Neural cell (in vitro differentiated cells): ENCODE data around the gene NOL9. TPM values are rescaled to one million over a fixed set of nuclear protein-coding genes. Genes with fewer than 3 reads are reported as not detected.

Experiments used
- H2AFZ ChIP-seq: fragments of 200-600, 300-800 bp; sonication (generic), shearing (Covaris generic); 2 replicates; pipeline ENCODE4 v1.6.0; 2014; ENCODE audit warnings: low read depth, mild to moderate bottlenecking, antibody characterized with exemption, low read length, moderate library complexity
- H3F3A ChIP-seq: fragments of 200-600 bp; shearing (Covaris generic); 2 replicates; pipeline ENCODE4 v1.6.1; 2016; ENCODE audit warnings: mild to moderate bottlenecking, moderate library complexity, mixed read lengths, antibody characterized with exemption, low read length; ENCODE audit not compliant: insufficient read depth, poor library complexity, severe bottlenecking
- H3K27ac ChIP-seq: fragments of 200-600, 300-800 bp; sonication (generic), shearing (Covaris generic); 2 replicates; pipeline ENCODE4 v1.5.1; 2014; ENCODE audit warnings: mild to moderate bottlenecking, low read length, moderate library complexity
- H3K27me3 ChIP-seq: fragments of 300-800, 200-600 bp; sonication (generic), shearing (Covaris generic); 2 replicates; pipeline ENCODE4 v1.6.0; 2014; ENCODE audit warnings: mild to moderate bottlenecking, low read depth, low read length, moderate library complexity; ENCODE audit not compliant: insufficient read depth
- H3K36me3 ChIP-seq: fragments of 300-800, 200-600 bp; sonication (generic), shearing (Covaris generic); 2 replicates; pipeline ENCODE4 v1.5.1; 2014; ENCODE audit warnings: mild to moderate bottlenecking, antibody characterized with exemption, low read length, moderate library complexity; ENCODE audit not compliant: insufficient read depth
- H3K4me2 ChIP-seq: fragments of 300-800, 200-600 bp; sonication (generic), shearing (Covaris generic); 2 replicates; pipeline ENCODE4 v1.6.0; 2014; ENCODE audit warnings: mild to moderate bottlenecking, low read length
- H3K4me3 ChIP-seq: fragments of 300-800, 200-600 bp; sonication (generic), shearing (Covaris generic); 2 replicates; pipeline ENCODE4 v1.5.1; 2014; ENCODE audit warnings: mild to moderate bottlenecking, low read length, moderate library complexity
- H3K79me2 ChIP-seq: fragments of 200-600 bp; shearing (Covaris generic); replicated peaks from 2 replicates; pipeline ENCODE4 v1.6.0; 2014; ENCODE audit warnings: mild to moderate bottlenecking, low read length, moderate library complexity; ENCODE audit not compliant: insufficient read depth
- H3K9ac ChIP-seq: fragments of 300-800, 200-600 bp; sonication (generic), shearing (Covaris generic); 2 replicates; pipeline ENCODE4 v1.6.1; 2016; ENCODE audit warnings: mild to moderate bottlenecking, low read length, mixed read lengths
- H3K9me2 ChIP-seq: fragments of 200-600 bp; shearing (Covaris generic); 2 replicates; pipeline ENCODE4 v1.6.1; 2016; ENCODE audit warnings: mild to moderate bottlenecking, low read length, mixed read lengths; ENCODE audit not compliant: insufficient read depth
- H3K9me3 ChIP-seq: fragments of 200-600, 300-800 bp; sonication (generic), shearing (Covaris generic); 2 replicates; pipeline ENCODE4 v1.6.1; 2016; ENCODE audit warnings: mild to moderate bottlenecking, mixed run types, low read length, moderate library complexity, mixed read lengths
- H4K20me1 ChIP-seq: fragments of 200-600 bp; shearing (Covaris generic); 2 replicates; pipeline ENCODE4 v1.6.1; 2016; ENCODE audit warnings: mild to moderate bottlenecking, mixed run types; ENCODE audit not compliant: insufficient read depth
- EP300 ChIP-seq: fragments of 450-650 bp; conservative IDR thresholded peaks from 2 replicates; pipeline ENCODE4 v1.6.1; 2014; ENCODE audit warnings: antibody characterized with exemption, mild to moderate bottlenecking, moderate library complexity; ENCODE audit not compliant: poor library complexity, severe bottlenecking
- EZH2 ChIP-seq: fragments of 200-600, 300-800 bp; shearing (Covaris generic), sonication (generic); IDR thresholded peaks from 2 replicates; pipeline ENCODE4 v1.6.1; 2014; ENCODE audit warnings: antibody characterized with exemption, low read length, borderline replicate concordance, mild to moderate bottlenecking; ENCODE audit not compliant: insufficient read depth, poor library complexity, severe bottlenecking
- MXI1 ChIP-seq: fragments of 450-650 bp; conservative IDR thresholded peaks from 2 replicates; pipeline ENCODE4 v1.6.1; 2014; ENCODE audit warnings: antibody characterized with exemption, mild to moderate bottlenecking; ENCODE audit not compliant: poor library complexity, severe bottlenecking
- POLR2AphosphoS5 ChIP-seq: IDR thresholded peaks from 2 replicates; pipeline ENCODE4 v1.6.1; 2012
- RAD21 ChIP-seq: fragments of 450-650 bp; conservative IDR thresholded peaks from 2 replicates; pipeline ENCODE4 v1.6.1; 2014; ENCODE audit warnings: antibody characterized with exemption, mild to moderate bottlenecking, moderate library complexity
- SMC3 ChIP-seq: fragments of 450-650 bp; conservative IDR thresholded peaks from 2 replicates; pipeline ENCODE4 v1.6.1; 2014; ENCODE audit warnings: antibody characterized with exemption, mild to moderate bottlenecking, moderate library complexity; ENCODE audit not compliant: poor library complexity
- TAF1 ChIP-seq: IDR thresholded peaks from 2 replicates; pipeline ENCODE4 v1.6.1; 2012; ENCODE audit warnings: low read depth
- polyA plus RNA-seq: library from polyadenylated mRNA; depleted of rRNA; stranded (reverse); fragments of >200 nt; gene quantifications from 2 replicates; pipeline ENCODE4 v1.2.3, GENCODE V29; 2014
- TF ChIP-seq, protein P1 (sequence below): fragments of 450-650 bp; IDR thresholded peaks from 2 replicates; pipeline ENCODE4 v1.5.1; 2014; ENCODE audit warnings: antibody characterized with exemption, mild to moderate bottlenecking, moderate library complexity; ENCODE audit not compliant: poor library complexity, severe bottlenecking
- TF ChIP-seq, protein P2 (sequence below): IDR thresholded peaks from 2 replicates; pipeline ENCODE4 v1.6.1; 2012; ENCODE audit warnings: borderline replicate concordance

Gene NOL9
- polyA plus RNA-seq, 1 donor from 2014 or later, result 30.7 TPM

DNA sequence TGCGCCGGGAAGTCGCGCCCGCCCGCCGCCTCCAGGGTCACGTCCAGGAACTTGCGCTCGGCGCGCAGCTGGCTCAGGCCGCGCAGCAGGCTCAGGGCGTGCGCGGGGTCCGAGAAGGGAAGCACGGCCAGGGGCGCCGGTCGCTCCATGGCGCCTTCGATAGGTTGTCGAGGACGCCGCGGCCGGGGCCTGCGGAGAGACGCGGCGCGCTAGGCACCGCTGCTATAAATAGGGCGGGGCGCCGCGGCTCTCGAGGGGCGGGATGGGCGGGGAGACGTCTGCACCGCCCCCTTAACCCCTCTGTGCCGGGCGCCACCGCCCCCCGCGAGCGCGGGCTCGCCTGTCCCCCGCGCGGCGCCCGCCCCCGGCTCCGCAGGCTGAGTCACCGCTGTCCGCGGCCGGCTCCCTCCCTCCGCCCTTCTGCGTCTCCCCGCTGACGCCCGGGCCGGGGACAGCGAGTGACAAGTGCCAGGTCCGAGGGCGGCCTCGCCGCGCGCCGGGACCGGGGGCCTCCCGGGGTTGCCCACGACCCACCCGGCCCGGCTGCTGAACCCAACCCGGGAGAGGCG, 48.4 kb upstream of the NOL9 start, which contains the start of gene KLHL21:
Gene KLHL21 (minus strand): TSS at position 201 of the 569 bp plus-strand sequence. CDS start 52 bp downstream, at position 149.
- Histone ChIP-seq H3K9ac (peak within 1 kb of the TSS; percentile 59), H4K20me1 (no peaks in the 10 kb centered on the region), H3K9me3 (no peaks in the 10 kb centered on the region), H3K9me2 (no peaks in the 10 kb centered on the region), H3K79me2 (no peaks in the 10 kb centered on the region), H3F3A (no peaks in the 10 kb centered on the region), H3K36me3 (no peaks in the 10 kb centered on the region), H3K27me3 (peaks cover 21% of the 10 kb centered on the region), H3K27ac (peak within 1 kb of the TSS; percentile 12), H3K4me2 (peak within 1 kb of the TSS; percentile 68), H2AFZ (no peak within 1 kb of the TSS), H3K4me3 (peak within 1 kb of the TSS; percentile 92)
- TF ChIP-seq POLR2AphosphoS5 (peak; percentile 13), EP300 (no peak)

DNA sequence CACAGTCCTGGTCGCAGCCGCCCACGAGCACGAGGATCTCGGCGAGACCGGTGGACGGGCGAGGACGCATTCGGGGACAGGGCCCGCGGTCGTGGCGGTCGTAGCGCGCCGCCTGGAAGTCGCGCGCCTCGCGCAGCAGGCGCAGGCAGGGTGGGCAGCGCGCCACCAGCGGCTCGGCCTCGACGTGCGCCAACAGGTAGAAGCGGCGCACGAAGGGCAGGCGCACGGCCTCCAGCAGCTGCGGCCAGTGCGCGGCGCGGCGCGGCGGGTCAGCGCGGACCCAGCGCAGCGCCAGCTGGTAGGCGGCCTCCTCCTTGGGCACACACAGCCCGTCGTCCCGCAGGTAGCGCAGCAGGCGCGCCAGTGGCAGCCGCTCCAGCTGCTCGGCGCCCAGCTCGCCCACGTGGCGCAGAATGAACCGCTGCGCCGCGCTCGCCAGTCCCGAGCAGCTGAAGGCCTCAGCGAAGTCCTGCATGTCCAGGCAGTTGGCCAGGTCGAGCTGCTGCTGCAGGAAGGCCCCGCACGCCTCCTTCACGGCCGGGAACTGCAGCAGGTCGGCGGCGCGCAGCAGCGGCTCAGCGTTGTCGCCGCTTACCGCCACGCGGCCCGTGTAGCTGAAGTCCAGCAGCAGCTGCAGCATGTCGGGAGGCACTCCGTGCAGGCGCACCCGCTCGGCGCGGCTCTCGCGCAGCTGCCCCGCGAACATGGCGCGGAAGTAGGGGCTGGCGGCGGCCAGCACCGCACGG, 47.8 kb upstream of the NOL9 start:
- peak overlapping the region; percentile 59 for H3K9ac ChIP-seq
- TF ChIP-seq SMC3 (no peak), TAF1 (no peak), POLR2AphosphoS5 (no peak), EP300 (peak; percentile 14), MXI1 (peak; percentile 95), EZH2 (no peak), RAD21 (peak; percentile 9)
- TF ChIP-seq, protein P1, sequence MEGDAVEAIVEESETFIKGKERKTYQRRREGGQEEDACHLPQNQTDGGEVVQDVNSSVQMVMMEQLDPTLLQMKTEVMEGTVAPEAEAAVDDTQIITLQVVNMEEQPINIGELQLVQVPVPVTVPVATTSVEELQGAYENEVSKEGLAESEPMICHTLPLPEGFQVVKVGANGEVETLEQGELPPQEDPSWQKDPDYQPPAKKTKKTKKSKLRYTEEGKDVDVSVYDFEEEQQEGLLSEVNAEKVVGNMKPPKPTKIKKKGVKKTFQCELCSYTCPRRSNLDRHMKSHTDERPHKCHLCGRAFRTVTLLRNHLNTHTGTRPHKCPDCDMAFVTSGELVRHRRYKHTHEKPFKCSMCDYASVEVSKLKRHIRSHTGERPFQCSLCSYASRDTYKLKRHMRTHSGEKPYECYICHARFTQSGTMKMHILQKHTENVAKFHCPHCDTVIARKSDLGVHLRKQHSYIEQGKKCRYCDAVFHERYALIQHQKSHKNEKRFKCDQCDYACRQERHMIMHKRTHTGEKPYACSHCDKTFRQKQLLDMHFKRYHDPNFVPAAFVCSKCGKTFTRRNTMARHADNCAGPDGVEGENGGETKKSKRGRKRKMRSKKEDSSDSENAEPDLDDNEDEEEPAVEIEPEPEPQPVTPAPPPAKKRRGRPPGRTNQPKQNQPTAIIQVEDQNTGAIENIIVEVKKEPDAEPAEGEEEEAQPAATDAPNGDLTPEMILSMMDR, result peak; percentile 6
- TF ChIP-seq, protein P2, sequence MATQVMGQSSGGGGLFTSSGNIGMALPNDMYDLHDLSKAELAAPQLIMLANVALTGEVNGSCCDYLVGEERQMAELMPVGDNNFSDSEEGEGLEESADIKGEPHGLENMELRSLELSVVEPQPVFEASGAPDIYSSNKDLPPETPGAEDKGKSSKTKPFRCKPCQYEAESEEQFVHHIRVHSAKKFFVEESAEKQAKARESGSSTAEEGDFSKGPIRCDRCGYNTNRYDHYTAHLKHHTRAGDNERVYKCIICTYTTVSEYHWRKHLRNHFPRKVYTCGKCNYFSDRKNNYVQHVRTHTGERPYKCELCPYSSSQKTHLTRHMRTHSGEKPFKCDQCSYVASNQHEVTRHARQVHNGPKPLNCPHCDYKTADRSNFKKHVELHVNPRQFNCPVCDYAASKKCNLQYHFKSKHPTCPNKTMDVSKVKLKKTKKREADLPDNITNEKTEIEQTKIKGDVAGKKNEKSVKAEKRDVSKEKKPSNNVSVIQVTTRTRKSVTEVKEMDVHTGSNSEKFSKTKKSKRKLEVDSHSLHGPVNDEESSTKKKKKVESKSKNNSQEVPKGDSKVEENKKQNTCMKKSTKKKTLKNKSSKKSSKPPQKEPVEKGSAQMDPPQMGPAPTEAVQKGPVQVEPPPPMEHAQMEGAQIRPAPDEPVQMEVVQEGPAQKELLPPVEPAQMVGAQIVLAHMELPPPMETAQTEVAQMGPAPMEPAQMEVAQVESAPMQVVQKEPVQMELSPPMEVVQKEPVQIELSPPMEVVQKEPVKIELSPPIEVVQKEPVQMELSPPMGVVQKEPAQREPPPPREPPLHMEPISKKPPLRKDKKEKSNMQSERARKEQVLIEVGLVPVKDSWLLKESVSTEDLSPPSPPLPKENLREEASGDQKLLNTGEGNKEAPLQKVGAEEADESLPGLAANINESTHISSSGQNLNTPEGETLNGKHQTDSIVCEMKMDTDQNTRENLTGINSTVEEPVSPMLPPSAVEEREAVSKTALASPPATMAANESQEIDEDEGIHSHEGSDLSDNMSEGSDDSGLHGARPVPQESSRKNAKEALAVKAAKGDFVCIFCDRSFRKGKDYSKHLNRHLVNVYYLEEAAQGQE, result peak; percentile 32
- no peaks in the 10 kb centered on the region for H3K36me3 ChIP-seq
- H3K79me2 ChIP-seq, result no peaks in the 10 kb centered on the region
- H3K4me2 ChIP-seq, result peak overlapping the region; percentile 68
- H3K9me2 ChIP-seq, result no peaks in the 10 kb centered on the region
- H3K27ac ChIP-seq, result peak overlapping the region; percentile 12
- peak overlapping the region; percentile 92 for H3K4me3 ChIP-seq
- H3K27me3 ChIP-seq, result peaks cover 21% of the 10 kb centered on the region
- no peaks in the 10 kb centered on the region for H4K20me1 ChIP-seq
- no peaks in the 10 kb centered on the region for H3F3A ChIP-seq
- H2AFZ ChIP-seq, result no peak overlapping the region
- H3K9me3 ChIP-seq, result no peaks in the 10 kb centered on the region
